ENCODE measurements around the gene NDUFV1.
A peak's percentile ranks its signal among the peaks of the same experiment; 100 is the strongest.

NDUFV1 gene

DNA sequence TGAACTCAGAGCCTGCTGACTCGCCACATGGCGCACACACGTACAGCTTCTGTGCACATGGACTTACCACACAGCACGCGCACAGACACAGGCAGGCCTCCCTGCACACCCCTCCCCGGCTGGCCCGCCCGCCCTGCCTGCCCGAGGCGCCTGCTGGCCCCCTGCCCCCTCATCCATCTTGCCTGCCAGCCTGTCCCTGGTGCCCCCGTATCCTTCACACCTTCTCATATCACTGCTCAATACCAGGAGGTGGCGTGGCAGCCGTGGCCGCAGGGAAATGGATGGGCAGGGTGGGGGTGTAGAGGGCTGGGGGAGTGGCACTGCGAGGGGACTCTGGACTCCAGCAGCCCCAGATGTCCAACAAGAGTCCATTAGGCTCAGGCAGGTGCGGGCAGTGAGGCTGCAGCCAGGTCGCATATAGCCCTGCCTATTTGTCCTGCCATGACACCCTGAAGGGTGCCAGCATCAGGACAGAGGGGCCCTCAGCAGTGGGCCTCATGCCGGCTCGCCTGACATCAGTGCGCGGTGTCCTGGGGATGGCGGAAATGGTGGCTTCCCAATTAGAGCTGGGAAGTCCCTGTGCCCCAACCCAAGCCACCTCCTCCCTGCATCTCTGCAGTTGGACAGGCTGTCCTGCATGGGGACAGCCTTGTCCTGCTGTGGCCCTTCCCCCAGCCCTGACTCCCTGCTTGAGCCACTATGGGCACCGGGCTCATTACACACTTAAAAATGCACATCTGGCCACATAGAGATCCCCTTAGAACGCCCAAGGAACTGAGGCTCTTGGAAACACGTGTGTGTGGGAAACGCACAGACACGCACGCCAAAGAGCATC, 34.8 kb downstream of the NDUFV1 start:
- no peak overlapping the region for H3K27ac Mint-ChIP-seq
- no peaks in the 10 kb centered on the region for H3K27me3 Mint-ChIP-seq
- no peak for ATAC-seq (ENCODE audit: low read depth)

DNA sequence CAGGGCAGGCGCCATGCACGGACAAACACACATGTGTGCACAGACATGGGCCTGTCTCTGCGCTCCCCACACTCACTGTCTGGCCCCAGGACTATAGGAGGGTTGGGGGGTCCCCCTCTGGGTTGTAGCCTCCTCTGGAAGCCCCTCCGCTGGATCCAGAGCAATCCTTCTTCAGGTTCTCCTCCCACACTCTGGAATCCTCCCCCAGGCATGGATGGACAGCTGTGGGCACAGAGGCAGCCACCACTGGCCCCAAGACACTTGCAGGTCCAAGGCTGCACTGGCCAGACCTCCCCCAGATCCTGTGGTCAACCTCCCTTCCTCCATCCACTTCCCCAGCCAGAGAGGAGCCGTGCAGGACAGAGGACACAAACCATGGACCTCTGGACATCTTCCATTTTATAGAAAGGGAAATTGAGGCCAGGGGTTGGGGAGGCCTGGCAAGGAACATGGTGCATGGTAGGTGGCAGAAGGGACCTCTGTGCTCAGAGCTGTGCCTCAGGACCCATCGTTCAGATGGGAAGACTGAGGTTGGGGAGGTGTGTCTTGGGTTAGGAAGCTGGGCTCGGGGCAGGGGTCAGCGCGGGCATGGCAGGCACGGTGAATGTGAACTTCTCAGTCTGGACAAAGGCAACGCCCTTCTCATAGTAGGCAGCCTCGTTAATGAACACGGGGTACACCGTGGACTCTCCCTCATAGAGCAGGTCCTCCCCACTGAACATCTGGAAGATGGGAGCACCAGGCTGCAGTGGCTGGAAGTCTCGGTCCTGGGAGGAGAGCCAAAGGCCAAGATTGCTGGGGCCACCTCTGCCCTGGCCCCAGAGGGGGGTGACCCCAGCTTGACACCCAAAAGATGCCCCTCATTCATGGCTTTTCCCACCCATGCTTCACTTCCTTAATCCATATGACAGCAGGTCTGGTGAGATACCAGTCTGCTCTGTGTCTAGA, 35.7 kb downstream of the NDUFV1 start:
- H3K9me3 Mint-ChIP-seq = no peaks in the 10 kb centered on the region
- no peak for DNase-seq (ENCODE audit: low spot score in 2 of 2)
- H3K27me3 Mint-ChIP-seq = no peaks in the 10 kb centered on the region
- ATAC-seq (ENCODE audit: low read depth) = no peak
- no peak overlapping the region for H3K27ac Mint-ChIP-seq
- no peaks in the 10 kb centered on the region for H3K36me3 Mint-ChIP-seq
- H3K4me1 Mint-ChIP-seq = peaks cover 18% of the 10 kb centered on the region
- H3K4me3 Mint-ChIP-seq = no peak overlapping the region

More for the DNA sequence above, 34.8 kb downstream of the NDUFV1 start:
- Mint-ChIP-seq H3K4me1 (peaks cover 18% of the 10 kb centered on the region), H3K36me3 (no peaks in the 10 kb centered on the region), H3K9me3 (no peaks in the 10 kb centered on the region), H3K4me3 (no peak overlapping the region)
- no peak for DNase-seq (ENCODE audit: low spot score in 2 of 2)

DNA sequence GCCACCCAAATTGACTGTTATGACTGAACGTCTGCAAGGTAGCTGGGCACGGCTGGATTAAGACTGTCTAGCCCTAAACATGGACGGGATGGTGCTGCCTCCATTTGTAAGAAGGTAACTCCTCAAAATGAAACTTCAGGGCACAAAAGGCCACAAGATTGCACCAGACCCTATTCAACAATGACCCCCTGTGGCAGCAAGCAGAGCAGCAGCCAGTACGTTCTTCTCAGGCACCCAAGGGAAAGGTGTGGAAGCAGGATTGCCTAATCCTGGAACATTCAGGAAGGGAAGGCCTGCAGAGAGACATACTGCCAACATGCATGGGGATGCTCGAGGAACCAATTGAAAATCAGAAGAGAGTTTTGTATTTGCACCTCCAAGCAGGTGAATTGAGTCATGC, 37.3 kb downstream of the NDUFV1 start:
- H3K9me3 Mint-ChIP-seq = no peaks in the 10 kb centered on the region
- H3K4me1 Mint-ChIP-seq = peaks cover 28% of the 10 kb centered on the region
- H3K4me3 Mint-ChIP-seq = no peak overlapping the region
- no peak overlapping the region for H3K27ac Mint-ChIP-seq
- H3K27me3 Mint-ChIP-seq = no peaks in the 10 kb centered on the region
- no peaks in the 10 kb centered on the region for H3K36me3 Mint-ChIP-seq
- DNase-seq (ENCODE audit: low spot score in 2 of 2) = no peak
- ATAC-seq (ENCODE audit: low read depth) = no peak

DNA sequence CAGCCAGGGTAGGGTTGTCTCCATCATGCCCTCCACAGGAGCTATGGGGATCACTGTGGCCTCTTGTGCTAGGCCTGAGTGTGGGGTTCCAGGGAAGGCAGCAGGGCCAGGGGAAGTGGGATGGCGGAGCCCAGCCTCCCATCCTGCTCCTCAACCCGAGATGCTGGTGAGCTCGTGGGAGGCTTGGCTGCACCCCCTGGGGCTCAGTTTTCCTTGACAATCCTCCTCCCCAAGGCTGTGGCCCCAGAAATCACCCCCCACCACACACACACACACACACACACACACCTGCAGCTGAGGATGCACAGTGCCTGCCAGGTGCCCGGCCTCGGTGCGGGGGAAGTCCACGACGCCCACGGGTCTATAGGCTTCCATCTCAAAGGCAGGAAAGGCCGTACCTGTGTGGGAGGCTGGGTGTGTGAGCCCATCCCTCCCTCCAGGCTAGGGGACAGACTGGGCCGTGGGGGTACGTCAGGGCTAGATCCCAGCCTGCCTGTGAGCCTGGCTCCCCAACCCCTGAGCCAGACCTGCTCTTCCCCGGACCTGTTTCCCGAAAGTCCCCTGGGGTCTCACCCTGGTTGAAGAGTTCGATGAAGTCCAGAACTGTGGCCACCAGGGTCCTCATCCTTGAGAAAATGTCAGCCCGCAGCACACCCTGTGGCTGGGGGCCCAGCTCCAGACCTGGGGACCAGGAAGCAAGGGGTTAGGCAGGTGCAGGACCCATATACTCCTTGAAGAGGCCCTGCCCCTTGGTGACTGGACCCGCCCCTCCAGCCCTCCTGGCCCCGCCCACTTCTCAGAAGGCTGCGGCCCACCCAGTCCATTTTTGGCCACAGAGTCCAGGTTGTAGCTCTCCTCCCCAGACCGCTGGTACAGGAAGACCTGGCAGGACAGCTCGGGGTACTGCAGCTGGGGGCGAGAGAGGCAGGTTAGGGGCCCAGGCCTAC, 38.0 kb downstream of the NDUFV1 start:
- Mint-ChIP-seq H3K27me3 (no peaks in the 10 kb centered on the region), H3K4me1 (peaks cover 35% of the 10 kb centered on the region), H3K9me3 (no peaks in the 10 kb centered on the region), H3K36me3 (no peaks in the 10 kb centered on the region), H3K27ac (no peak overlapping the region), H3K4me3 (no peak overlapping the region)
- DNase-seq (ENCODE audit: low spot score in 2 of 2) (no peak), ATAC-seq (ENCODE audit: low read depth) (no peak)

- no peak for DNase-seq (ENCODE audit: low spot score in 2 of 2)
- Mint-ChIP-seq H3K4me1 (peaks cover 42% of the 10 kb centered on the region), H3K27me3 (no peaks in the 10 kb centered on the region), H3K36me3 (no peaks in the 10 kb centered on the region), H3K9me3 (no peaks in the 10 kb centered on the region), H3K4me3 (peak overlapping the region; percentile 45), H3K27ac (peak overlapping the region; percentile 17)
- ATAC-seq (ENCODE audit: low read depth) = no peak
Measured at GRCh38 chr11:67645521-67646461, 39.1 kb downstream of the NDUFV1 start.

- H3K4me1 Mint-ChIP-seq = peaks cover 42% of the 10 kb centered on the region
- no peaks in the 10 kb centered on the region for H3K9me3 Mint-ChIP-seq
- H3K27ac Mint-ChIP-seq = peak overlapping the region; percentile 17
- H3K27me3 Mint-ChIP-seq = no peaks in the 10 kb centered on the region
- no peaks in the 10 kb centered on the region for H3K36me3 Mint-ChIP-seq
- peak in 1 of 2 donors; percentile 47 for DNase-seq (ENCODE audit: low spot score in 2 of 2)
- peak overlapping the region; percentile 45 for H3K4me3 Mint-ChIP-seq
- peak; percentile 54 for ATAC-seq (ENCODE audit: low read depth)
Measured at GRCh38 chr11:67646535-67647336, 40.0 kb downstream of the NDUFV1 start.

- no peaks in the 10 kb centered on the region for H3K9me3 Mint-ChIP-seq
- peaks cover 42% of the 10 kb centered on the region for H3K4me1 Mint-ChIP-seq
- H3K36me3 Mint-ChIP-seq = no peaks in the 10 kb centered on the region
- no peak overlapping the region for H3K27ac Mint-ChIP-seq
- no peaks in the 10 kb centered on the region for H3K27me3 Mint-ChIP-seq
- H3K4me3 Mint-ChIP-seq = peak overlapping the region; percentile 45
- ATAC-seq (ENCODE audit: low read depth) (no peak), DNase-seq (ENCODE audit: low spot score in 2 of 2) (no peak)
Measured at GRCh38 chr11:67647471-67647870, 40.7 kb downstream of the NDUFV1 start.

- H3K4me1 Mint-ChIP-seq = peaks cover 42% of the 10 kb centered on the region
- DNase-seq (ENCODE audit: low spot score in 2 of 2) = peak in 1 of 2 donors; percentile 75
- peak overlapping the region; percentile 41 for H3K4me3 Mint-ChIP-seq
- H3K36me3 Mint-ChIP-seq = no peaks in the 10 kb centered on the region
- no peaks in the 10 kb centered on the region for H3K9me3 Mint-ChIP-seq
- no peaks in the 10 kb centered on the region for H3K27me3 Mint-ChIP-seq
- H3K27ac Mint-ChIP-seq = no peak overlapping the region
- ATAC-seq (ENCODE audit: low read depth) = peak; percentile 84
Measured at GRCh38 chr11:67648140-67648795, 41.5 kb downstream of the NDUFV1 start.

DNA sequence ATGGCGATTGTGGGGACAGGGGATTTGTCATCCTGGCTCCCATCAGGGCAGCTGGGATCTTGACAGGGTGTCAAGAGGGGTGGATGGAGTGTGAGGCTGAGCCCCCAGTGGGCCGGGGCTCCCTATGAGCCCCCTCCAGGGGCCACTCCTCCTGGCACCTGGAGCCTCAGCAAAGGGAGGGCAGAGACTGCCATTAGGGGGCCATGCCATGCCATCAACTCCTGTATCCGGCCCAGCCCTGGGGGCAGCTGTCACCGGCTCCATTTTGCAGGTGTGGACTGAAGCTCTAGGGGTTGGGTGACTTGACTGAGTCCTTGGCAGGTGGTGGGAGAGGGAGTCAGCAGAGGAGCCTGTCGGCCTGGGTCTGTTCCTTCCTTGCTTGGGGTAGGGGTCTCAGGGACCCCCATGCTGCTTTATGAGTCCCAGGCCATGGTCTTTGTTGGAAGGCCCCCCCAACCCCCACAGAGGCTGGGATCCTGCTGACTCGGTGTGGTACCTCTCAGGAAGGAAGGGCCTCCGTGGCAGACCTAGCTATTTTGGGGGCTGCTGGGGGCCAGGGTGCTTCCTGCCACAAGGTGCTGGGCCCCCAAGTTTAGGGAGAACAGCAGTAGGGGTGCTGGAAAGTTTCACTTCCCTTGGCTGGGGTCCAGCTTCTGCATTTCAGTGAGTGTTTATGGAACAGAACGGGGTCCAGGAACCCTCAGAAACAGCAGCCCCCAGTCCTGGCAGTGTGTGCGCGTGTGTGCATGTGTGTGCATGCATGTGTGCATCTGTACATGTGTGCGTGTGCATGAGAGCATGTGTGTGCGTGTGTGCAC, 42.3 kb downstream of the NDUFV1 start:
- H3K4me1 Mint-ChIP-seq = peaks cover 42% of the 10 kb centered on the region
- H3K9me3 Mint-ChIP-seq = no peaks in the 10 kb centered on the region
- H3K27me3 Mint-ChIP-seq = no peaks in the 10 kb centered on the region

GRCh38 chr11:67649634-67650510, 43.1 kb downstream of the NDUFV1 start:
- DNase-seq (ENCODE audit: low spot score in 2 of 2) (no peak), ATAC-seq (ENCODE audit: low read depth) (no peak)
- peak overlapping the region; percentile 80 for H3K27ac Mint-ChIP-seq
- H3K27me3 Mint-ChIP-seq = no peaks in the 10 kb centered on the region
- peaks cover 42% of the 10 kb centered on the region for H3K4me1 Mint-ChIP-seq
- H3K36me3 Mint-ChIP-seq = no peaks in the 10 kb centered on the region
- H3K9me3 Mint-ChIP-seq = no peaks in the 10 kb centered on the region
- peak overlapping the region; percentile 92 for H3K4me3 Mint-ChIP-seq

More for the DNA sequence above, 42.3 kb downstream of the NDUFV1 start:
- no peak overlapping the region for H3K27ac Mint-ChIP-seq
- ATAC-seq (ENCODE audit: low read depth) (peak; percentile 11), DNase-seq (ENCODE audit: low spot score in 2 of 2) (no peak)
- H3K36me3 Mint-ChIP-seq = no peaks in the 10 kb centered on the region
- peak overlapping the region; percentile 92 for H3K4me3 Mint-ChIP-seq
